Stimulated activated naive CD8-positive, alpha-beta T cell treated with anti-CD3 and anti-CD28 coated beads, Interleukin-15, Interleukin-2, amounts not matched to agents 100 U/mL and 50 U/mL, for 24 hours (primary cell): ENCODE data around the gene KEL.

Experiments used
- ATAC-seq: fragments of 150-1000 bp; cut with Tn5 transposase; one replicate; pipeline ENCODE4 v1.10.0; 2021
- DNase-seq: peaks from one replicate; pipeline ENCODE4 v3.0.0; 2021

The KEL gene

DNA sequence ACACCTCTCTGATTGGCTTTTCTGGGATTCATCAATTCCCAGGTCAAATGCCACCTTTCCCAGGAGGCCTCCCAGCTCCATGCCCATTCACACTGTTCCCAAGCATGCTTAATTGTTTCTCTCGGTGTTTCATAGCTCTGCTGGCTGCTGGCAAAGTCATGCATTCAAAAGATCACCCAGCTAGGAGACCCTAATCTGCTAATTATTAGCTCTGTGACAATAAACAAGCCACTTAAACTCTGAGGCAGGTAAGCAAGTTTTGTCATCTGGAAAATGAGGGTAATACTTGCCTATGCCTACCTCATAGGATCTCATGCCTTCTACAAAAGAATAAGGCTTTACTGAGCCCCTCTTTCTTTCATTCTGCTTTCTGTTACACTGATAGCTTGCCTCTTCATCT, 828 bp upstream of the KEL start:
- ATAC-seq = no peak

DNA sequence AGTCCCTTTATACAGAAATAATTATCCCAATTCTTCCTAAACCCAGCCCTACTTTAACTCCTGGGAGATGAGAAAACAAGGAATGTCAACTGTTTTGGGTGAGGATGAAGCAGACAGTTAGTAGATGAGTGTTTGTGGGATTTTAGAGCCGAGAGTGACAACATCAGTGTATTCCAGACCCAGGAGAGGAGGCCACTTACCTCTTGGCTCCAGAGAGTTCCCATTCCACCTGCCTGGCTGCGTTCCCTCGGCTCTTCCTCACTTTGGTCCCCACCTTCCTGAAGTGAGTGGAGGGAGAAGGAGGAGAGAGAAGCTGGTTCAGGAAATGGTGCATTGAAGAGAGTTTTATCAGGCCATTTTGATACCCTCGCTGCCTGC, 579 bp downstream of the KEL start:
- DNase-seq (no peak), ATAC-seq (no peak)

More for the DNA sequence above, 828 bp upstream of the KEL start:
- DNase-seq = no peak

DNA sequence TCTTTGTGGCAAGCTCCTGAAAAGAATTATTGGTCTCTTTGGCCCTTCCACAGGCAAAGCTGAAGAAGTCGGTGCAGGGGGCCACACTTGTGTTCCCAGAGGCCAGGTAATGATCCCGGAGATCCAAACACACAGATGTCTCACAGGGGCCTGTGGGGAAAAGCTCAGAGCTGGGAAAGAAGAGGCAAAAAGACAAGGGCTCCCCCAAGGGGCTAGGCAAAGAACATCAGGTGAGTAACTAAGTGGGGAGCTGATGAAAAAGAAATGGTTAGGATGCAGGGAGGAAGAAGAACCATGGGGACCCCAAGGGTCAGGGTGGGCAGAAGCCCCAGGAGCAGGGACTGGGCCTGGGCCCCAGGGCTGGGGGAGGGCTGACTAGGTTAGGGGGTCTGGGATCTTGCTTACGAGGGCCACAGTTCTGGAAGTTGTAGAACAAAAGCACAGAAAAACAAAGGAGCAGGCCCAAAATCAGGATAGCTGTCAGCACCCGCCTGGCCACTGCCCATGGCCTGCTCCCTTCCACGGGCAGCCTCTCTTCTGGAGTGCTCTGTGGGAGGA, 1.1 kb downstream of the KEL start:
- no peak for DNase-seq

DNA sequence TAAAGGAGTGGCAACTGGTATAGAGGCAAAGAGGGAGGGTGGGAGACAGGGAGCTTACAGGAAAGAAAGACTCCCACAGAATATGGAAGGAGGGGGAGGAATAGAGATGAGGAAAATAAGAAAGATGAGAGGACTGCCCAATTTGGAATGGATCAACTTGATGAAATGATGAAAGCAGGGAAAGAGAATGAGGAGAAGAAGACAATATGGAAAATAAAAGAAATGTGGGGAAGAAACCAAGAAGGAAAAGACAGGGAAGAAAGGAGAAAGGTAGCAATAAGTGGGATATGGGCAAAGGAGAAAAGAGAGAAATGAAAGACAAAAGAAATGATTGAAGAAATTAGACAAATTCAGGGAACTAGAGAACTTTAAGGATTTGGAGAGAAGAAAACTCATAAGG, 3.0 kb downstream of the KEL start:
- DNase-seq (no peak), ATAC-seq (no peak)

More for the DNA sequence above, 1.1 kb downstream of the KEL start:
- no peak for ATAC-seq

DNA sequence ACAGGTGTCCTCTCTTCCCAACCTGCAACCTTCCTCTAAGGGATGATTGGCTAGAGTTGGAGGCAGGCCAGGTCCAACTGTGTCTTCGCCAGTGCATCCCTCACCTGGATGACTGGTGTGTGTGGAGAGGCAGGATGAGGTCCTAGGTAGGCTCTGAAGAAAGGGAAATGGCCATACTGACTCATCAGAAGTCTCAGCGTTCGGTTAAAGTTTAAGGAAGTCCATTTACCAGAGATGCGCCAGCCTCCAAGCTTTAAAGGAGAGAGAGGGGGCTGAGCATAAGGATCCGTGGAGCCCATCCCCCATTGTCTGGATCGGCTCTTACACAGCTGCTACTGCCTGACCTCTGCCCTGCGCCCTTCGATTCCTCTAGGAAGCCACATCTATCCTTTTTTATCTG, 4.4 kb downstream of the KEL start:
- ATAC-seq (no peak), DNase-seq (no peak)

DNA sequence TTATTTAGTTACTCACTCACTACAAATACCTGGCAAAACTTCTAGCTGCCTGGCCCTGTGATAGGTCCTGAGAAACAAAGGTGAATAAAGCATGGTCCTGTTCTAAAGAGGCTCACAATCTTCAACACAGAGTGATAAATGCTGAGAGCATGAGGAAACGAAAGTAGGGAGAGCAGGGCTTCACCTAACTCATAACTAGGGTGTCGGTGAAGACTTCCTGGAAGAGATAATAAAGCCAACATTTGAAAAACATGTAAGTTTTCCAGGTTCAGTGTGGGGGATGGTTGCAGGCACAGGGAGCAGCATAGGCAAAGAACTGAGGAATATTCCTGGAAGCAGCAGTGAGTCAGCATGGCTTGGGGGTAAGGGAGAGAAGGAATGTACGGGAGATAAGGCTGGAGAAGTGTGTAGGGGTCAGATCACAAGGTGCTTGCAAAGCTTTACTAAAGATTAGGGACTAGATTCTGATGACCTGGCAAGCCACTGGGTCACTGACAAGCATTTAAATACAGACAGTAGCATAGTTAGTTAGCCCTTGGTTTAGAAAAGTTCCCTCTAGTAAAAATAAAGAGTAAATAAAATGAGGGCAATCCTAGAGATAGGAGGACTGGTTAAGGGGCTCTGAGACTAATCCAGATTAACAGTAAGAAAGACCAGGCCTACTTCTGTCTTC, 5.1 kb downstream of the KEL start:
- ATAC-seq (no peak), DNase-seq (no peak)

DNA sequence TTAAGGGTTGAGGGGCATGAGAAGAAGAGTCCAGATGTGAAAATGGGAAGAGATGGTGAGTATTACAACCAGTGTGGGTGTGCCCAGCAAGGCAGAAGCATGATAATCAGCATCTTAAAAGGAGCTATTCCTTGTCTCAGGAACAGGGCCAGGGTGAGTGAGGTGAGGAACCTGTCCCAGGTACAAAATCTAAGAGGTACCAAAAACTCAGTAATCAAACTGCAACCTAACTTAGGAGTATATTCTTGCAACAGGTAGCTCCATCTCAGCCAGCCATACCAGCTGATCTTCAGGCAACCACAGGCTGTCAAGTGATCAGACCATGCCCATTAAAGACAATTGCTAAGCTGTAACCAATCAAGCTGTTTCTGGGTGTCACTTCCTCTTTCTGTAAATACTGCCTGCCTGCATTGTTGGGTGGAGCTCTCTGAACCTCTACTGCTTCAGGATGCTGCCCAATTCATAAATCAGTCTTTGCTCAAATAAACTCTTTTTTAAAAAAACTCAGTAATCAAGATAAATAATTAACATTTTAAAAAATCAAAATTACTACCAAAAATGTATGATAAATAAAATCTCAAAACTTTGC, 7.4 kb downstream of the KEL start:
- no peak for ATAC-seq
- DNase-seq = no peak

DNA sequence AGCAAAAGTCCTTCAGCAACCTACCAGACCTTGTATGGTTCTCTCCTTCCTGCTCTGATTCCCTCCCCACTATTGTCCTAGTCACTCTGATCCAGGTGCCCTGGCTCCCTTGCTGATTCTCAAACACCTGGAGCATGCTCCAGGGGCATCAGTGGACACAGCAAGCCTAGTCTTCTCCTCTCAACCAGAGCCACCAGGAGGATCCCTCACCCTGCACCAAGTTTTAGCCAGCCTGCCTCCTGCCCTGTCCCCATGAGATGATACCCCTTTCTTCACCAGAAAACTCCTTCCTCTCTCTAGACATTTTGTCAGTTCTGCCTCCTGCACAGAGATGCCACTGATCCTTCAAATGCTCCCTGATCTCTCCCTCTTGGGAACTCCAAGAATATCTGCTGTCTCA, 11.9 kb downstream of the KEL start:
- ATAC-seq (no peak), DNase-seq (no peak)

DNA sequence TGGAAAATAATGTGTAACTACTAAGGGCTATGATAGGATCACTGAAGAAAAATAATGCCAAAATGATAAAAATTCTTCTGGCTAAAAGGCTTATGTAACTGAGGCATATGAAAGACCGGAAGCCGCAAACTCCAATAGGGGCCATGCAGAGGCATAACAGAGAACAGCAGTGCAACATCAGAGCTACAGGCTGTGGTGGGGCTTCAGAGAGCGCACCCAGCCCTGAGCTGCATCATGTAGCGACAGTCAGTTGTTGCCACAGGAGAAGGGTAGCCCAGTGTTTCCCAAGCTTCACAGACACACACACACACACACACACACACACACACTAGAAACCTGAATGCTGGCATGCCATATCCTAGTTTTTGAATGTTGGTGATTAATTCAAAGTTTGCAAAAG, 13.6 kb downstream of the KEL start:
- DNase-seq (no peak), ATAC-seq (no peak)

DNA sequence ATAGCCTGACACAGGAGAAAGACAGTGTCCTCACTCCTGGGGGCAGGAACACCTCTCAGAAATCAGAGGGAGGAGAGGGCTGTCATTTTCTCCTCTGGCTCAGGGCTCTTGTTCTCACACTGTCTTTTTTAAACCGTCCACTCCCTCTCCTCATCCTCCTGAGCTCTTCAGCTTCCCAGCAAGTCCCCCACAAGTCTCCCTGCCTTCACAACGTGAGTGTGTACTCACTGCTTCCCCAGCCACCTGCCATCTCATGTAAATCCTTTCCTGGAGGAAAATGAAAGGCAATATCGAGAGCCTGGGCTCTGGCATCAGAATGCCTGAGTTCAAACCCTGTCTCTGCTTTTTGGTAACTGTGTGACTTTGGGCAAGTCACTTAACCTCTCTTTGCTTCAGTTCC, 17.2 kb downstream of the KEL start:
- no peak for ATAC-seq

DNA sequence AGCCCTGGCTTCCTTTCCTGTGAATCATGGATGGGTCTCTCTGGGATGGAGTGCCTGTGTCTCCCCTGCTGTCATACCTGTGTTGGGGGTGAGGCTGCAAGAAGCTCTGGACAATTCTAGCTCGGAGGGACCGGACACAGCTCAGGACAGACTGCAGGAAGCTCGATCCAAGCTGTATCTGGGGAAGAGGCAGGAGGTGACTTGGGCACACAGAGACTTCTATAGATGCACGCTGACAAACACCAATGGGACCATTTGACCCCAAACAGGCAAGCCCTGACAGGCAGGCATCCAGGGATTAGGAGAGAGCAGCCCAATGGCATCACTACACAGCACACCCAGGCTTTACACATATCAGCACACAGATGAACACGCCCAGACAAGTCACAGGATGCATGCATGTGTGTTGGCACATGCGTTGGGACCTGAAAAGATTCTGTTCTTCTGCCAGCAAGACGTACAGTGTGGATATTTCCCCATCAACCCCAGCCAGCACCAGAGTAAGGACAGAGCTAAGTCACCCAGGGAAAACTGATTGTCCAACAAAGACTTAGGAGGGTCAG, 18.4 kb downstream of the KEL start:
- DNase-seq (no peak), ATAC-seq (no peak)

More for the DNA sequence above, 17.2 kb downstream of the KEL start:
- no peak for DNase-seq

DNA sequence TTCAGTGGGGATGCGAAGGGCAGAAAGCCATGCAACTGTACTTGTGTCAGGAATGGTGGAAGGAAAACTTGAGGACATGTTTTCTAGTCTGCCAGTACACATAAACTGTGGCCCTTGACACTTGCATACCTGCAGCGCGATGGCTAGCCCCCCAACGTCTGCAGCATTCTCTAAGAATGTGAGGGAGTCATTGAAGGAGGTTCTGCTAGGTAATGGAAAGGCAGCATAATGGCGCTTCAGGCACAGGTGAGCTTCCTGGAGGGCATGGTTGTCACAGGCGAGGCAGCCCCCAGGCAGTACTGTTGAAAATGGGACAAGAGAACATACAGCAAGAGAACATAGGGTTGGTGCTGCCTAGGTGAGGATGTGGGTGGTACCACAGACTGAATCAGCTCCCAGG, 19.4 kb downstream of the KEL start:
- ATAC-seq = no peak

DNA sequence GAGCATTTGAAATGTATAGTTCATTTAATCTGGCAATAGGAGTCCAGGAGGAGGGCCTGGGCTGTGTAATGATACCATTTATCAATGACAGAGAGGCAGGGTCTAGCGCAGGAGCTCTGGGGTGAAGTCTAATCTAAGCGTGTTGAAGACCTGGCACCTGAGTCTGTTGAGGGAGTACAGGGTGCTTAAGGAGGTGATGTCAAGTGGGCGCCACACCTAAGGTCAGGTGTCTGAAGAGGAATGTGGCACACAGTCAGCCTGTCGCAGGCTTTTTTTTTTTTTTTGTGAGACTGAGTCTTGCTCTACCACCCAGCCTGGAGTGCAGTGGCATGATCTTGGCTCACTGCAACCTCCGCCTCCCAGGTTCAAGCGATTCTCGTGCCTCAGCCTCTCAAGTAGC, 20.6 kb downstream of the KEL start:
- DNase-seq (no peak), ATAC-seq (no peak)

More for the DNA sequence above, 19.4 kb downstream of the KEL start:
- DNase-seq = no peak

DNA sequence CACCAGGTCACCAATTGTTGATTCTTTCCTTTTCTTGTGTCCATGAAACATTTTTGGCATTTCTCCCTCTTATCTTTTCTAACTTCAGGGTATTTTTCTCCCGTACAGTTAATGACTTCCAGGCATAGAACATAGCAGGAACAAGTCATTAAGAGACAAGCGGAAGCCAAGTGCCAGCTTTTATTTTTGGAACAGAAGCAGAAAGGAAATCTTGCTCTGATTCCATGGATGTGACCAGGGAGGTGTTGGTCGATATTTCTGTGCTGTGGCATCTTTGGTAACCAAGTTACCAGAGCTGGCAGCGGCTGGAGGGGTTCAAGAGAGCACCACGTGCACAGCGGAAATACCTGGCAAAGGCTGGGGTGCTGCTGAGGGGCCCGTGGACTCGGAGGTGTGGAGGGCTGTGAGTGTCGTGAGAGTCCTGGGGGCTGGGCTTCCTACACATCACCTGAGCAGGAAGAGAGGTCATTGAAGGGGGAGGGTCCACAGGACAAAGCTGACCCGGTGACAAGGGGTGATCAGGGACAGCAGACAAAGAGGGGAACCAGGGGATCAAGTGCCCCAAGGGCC, 21.1 kb downstream of the KEL start:
- DNase-seq (no peak), ATAC-seq (no peak)

DNA sequence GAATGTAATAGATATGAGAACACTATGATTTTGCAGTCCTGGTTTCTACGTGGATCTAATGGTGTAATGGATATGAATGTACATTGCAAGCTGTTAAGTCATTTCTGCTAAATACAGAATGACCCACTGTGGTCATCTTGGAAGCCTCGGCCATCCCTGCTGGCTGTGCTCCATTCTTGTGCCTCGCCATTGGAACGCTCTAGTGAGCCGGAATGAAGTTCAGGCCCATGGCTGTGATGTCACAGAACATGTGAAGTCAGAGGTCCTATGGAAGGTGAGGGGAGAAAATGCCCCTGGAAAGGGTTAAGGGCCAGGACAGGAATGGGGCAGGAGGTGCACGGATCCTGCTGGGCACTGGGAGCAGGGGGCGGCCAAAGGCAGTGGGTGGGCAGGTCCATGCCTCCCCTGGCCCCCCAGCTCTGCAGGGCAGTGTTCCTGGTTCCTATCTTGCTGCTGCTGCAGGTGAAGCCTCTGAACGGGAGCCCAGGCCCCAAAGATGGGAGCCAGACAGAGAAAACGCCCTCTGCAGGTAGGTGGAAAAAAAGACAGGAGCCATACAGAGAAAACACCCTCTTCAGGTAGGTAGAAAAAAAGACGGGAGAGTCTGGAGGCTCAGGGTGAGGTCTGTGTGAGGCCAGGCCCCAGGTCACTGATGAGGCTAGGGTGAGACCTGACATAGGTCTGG, 22.8 kb downstream of the KEL start, which contains the start of gene LLCFC1:
LLCFC1 (plus strand) TSS at position 259 of the 685 bp plus-strand sequence; CDS start at position 397, 138 bp downstream.
- ATAC-seq = no peak

DNA sequence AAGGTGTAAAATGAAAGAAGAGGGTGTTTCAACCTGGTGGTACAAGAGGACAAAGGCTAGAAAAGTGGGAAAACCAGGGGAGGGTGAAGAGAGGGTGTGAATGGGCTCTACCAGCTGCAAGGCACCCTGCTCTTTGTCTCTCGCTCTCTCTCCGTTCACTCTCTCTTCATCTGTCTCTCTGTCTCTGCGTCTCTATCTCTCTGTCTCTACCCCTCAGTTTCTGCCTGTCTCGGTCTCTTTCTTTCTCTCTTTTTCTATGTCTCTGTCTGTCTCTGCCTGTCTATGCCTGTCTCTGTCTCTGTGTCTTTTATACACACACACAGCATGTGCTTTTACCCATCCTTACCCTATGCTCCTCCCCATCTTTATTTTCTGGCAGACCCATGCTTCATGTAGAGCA, 23.6 kb downstream of the KEL start:
- ATAC-seq (no peak), DNase-seq (no peak)

More for the DNA sequence above, 22.8 kb downstream of the KEL start, which contains the start of gene LLCFC1:
- no peak for DNase-seq

DNA sequence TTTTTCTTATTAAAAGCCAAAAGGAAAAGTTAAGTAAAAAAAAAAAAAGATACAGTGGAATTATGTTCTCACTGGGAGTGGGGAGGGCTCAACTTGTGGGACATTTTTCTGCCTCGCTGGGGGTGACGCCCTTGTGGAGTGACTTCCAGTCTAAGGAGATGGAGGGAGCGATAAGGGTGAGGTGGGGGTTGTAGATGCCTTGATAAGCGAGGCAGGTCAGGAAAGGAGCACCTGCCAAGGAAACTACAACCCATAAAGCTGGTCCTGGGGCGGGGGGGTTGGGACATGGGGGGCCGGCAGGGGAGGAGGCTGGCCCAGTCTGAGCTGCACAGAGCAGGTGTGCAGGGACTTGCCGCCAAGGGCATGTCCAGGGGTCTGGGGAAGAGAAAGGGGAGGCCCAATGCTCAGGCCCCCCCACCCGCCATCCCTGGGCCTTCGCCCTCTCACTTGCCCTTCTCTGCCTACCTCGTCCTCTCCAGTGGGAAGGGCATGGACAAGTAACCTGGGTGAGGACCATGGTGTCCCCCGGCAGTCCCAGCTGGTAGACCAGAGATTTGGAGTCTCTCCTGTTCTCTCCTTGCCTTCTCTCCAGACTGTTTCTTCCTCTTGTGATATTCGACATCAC, 26.1 kb downstream of the KEL start:
- no peak for DNase-seq
- ATAC-seq = no peak

DNA sequence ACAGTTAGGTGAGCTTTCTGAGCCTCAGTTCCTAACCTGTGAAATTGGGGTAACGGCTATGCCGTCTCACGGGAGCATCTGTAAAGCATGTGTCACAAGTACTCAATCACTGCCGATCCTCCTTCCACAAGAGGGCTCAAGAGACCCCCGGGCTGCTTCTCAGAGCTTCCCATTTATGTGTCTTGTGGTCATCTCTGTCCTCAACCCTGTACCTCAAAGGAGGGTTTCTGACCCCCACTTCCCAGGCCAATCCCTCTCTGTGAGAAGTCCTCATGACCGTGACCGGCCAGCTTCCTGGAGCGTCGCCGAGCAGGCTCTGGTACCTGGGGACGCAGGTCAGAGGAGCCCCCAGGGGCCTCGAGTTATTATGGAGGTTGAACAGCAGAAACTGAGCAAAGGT, 28.1 kb downstream of the KEL start:
- ATAC-seq = no peak
- no peak for DNase-seq

DNA sequence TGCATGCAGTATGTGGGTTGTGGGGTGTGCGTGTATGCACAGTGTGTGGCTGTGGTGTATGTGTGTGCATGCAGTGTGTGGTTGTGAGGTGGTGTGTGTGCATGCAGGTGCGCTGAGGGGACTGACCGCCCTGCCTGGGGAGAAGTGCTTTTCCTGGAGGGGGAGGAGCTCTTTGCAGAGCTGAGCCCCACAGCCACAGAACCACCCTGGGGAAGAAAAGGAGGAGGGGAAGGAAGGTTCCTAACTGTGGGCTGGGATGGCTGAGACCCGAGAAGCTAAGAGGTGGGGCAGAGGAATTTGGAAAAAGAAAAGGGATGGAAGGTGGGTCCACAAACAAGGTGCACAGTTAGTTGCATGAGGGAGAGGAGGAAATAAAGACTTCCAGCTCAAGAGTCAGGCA, 28.5 kb downstream of the KEL start, which contains the start of gene TRPV5:
TRPV5 (minus strand) TSS at position 123 of the 400 bp plus-strand sequence. CDS start 287 bp downstream, outside the sequence.
- DNase-seq (no peak), ATAC-seq (no peak)

DNA sequence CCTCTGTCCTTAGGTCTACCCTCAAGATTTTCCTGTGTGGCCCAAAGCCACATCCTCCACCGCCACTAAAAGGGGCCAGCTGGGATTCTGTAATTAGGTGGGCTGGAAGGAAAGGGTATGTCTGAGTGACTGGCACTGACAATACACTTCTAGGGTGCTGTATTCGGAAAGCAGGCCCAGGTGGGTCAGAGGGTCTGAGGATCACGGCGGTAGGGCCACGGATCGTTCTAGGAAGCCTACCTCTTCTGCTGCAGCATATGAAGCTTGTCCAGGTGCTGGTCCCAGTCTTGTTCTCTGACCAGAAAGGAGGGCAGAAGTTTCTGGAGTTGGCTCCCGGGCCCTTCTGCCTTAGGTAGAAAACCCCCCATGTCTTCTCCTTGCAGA, 29.1 kb downstream of the KEL start:
- DNase-seq = no peak
- no peak for ATAC-seq

DNA sequence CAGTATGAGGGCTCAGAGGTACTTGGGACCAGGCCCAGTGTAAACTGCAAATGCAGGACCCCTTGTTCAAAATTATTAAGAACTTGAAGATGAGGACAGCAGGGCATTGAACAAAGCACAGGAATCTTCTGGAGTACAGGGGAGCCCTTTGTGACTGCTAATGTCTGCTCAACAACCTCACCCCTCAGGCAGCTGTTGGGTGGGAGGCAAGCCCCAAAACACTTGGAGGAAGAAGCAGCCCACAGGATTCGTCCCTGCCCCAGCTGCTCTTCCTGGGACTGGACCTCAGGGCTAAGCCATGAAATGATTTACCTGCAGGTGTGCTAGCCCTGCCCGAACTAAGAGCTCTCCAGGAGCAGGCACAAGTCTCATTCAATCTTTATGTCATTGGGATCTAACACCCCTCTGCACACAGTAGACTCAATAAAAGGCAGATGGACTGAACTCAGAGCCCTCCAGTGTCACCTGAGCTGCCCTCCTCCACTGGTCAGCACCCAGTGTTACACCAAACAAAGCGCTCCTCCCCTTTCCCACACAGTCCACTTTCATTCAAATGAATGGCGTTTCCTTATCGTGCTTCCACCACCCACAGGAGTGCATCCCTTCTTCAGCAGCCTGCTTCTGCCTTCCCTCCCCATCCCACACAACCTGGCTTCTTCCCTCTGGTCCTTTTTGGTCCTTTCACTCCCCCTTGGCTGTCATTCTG, 29.6 kb downstream of the KEL start:
- DNase-seq (no peak), ATAC-seq (no peak)
